ENCODE results near the gene LIPT1.
"Not testable (repeated sequence)": the region's sequence is repeated elsewhere in the genome, so short reads cannot be mapped to it uniquely, and the experiment has no call there.

LIPT1 gene

GRCh38 chr2:99154643-99155536 lies at the start of gene LIPT1, which contains the start of gene TSGA10:
Gene LIPT1, plus strand, starts transcription at chr2:99154967. Its CDS starts 6,991 bp downstream, at chr2:99161958.
Gene TSGA10, minus strand, starts transcription at chr2:99154942. Its CDS starts 45,503 bp downstream, at chr2:99109439.
- peak; percentile 85 for DNase-seq

- DNase-seq, result peak; percentile 1
Observed at GRCh38 chr2:99106913-99107312, 47.9 kb upstream of the LIPT1 start.

DNA sequence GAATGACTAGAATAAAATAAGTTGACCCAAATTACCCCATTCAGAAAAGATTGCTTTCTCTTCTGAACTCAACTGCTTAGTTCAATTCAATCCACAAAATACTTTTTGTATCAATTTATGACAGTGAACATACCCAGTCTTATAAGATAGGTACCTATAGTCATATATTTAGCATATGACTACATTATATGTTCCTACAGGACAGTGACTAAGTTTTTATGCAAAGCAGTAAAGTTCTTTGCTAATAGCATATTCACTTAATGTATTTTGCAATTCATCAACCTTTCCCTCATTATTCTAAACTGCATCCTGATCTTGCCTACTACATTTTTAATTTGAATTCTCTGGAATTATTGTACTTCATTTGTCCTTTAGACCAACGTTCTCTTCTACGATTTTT lies 43.5 kb upstream of the LIPT1 start:
- DNase-seq, result no peak

DNA sequence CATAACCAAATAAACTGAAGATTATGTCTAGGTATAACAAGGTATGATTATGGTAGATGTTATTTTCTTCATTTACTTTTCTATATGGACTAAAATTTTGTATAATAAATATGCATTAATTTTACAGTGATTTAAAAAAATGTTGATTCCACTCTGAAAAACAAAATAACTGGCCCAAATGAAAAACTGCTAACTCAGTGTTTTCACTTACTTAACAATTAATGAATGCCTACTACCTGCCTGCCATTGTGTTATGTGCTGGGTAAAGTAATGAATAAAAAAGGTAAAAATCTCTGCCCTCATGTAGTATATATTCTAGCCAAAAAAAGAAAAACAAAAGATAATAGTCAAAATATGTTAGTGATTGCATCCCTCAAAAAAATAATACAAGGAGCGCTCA lies 42.8 kb upstream of the LIPT1 start:
- DNase-seq, result no peak

DNA sequence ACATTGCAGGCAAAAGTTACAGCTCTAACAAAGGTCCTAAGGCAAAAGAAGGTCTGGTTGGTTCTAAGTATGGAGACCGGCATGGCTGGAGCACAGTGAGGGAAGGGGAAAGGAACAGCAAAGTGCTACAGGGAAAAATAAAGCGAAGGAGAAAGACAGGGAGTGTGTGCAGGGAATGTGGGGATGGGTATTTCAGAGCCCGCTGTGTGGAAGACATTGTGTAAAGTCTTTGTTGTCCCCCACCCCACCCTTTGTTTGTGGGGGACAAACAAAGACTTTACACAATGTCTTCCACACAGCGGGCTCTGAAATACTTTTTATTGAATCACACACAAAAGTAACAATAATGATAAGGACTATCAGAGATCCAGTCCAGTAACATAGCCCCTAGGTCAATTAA lies 42.1 kb upstream of the LIPT1 start:
- no peak for DNase-seq

GRCh38 chr2:99127981-99128380 lies 26.8 kb upstream of the LIPT1 start:
- no peak for DNase-seq

- not testable (repeated sequence) for DNase-seq
Observed at GRCh38 chr2:99135044-99135556, 19.7 kb upstream of the LIPT1 start.

GRCh38 chr2:99139003-99139402 lies 15.8 kb upstream of the LIPT1 start:
- DNase-seq, result no peak

DNA sequence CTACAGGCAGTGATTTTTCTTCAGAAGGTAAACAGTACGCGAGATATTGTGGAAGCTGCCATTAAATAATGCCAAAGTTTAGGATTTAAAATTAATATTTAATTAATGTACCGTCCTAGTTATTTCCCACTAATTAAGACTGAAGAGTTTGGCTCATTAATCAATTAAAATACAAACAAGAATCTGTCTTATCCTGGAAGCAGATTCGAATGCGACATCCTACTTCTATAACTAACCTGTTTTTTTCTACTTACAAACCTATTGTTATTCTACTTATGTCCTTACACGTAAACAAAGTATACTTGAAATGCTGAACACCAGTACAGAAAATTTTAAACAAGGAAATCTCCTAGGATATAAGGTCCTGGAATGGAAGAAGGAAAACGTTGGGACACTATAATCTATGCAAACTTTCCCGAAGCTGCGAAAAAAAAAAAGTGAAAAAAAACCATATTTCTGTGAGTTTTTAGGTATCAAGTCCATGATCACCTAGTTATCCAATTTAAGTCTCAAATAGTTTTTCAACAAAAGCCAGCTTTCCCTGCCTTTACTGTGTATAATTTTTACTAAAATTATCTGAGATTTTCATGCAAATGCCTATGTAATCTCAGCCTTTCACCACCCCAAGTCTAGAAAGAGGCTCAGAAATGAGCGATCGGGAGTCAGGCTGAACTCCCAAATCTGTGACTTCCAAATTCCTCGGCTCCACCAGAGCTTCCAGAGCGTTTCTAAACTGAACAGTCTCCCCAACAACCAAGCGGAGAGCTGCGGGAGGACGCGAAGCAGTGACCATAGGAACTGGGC lies 14.5 kb upstream of the LIPT1 start:
- no peak for DNase-seq

GRCh38 chr2:99140860-99141109 lies 14.0 kb upstream of the LIPT1 start:
- no peak for DNase-seq

- peak; percentile 78 for DNase-seq
Observed at GRCh38 chr2:99141110-99142108, 13.4 kb upstream of the LIPT1 start, which contains the start of gene C2orf15. Gene C2orf15, plus strand, starts transcription at chr2:99141707. Its CDS starts 8,852 bp downstream, at chr2:99150559.

DNA sequence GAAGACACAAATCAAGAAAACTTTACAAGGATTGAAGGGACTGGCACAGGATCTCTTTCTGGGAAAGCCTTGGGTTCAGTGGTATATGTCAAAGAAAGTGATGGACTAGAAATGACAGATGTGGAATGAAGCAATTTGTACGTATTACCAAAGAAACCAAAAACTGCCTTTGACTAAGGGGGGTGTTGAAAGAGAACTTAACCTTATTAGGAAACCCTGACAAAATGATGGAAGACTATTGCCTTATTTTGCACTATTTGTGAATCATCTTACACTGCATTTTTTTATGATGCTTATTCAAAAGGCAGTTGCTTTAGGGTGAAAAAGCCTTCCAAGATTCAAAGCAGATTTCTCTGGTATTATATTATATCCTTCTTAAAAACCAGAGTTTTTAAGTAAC lies 4.1 kb upstream of the LIPT1 start:
- peak; percentile 28 for DNase-seq

GRCh38 chr2:99152199-99152895 lies 2.4 kb upstream of the LIPT1 start:
- DNase-seq, result no peak

GRCh38 chr2:99153921-99154604 lies 704 bp upstream of the LIPT1 start:
- no peak for DNase-seq

GRCh38 chr2:99156891-99157290 lies 2.1 kb downstream of the LIPT1 start:
- no peak for DNase-seq

- DNase-seq, result no peak
Observed at GRCh38 chr2:99158599-99158998, 3.8 kb downstream of the LIPT1 start.

- no peak for DNase-seq
Observed at GRCh38 chr2:99159594-99159993, 4.8 kb downstream of the LIPT1 start.

- no peak for DNase-seq
Observed at GRCh38 chr2:99166218-99166617, 11.5 kb downstream of the LIPT1 start.

- DNase-seq, result no peak
Observed at GRCh38 chr2:99169534-99169933, 14.8 kb downstream of the LIPT1 start.

- DNase-seq, result no peak
Observed at GRCh38 chr2:99171377-99172140, 16.8 kb downstream of the LIPT1 start.

All from fibroblast of upper back skin (primary cell).